DOHH2 (cell line): ENCODE results near the gene NR2C2.

Experiments
- H3F3A ChIP-seq: fragments of 200-600 bp; sonication (generic), shearing (Covaris generic); 2 replicates; pipeline ENCODE4 v1.6.0; 2016; ENCODE audit warnings: antibody characterized with exemption, mild to moderate bottlenecking; ENCODE audit not compliant: control insufficient read depth, insufficient read depth
- H3K27ac ChIP-seq: fragments of 200-600 bp; sonication (generic); 2 replicates; pipeline ENCODE4 v1.5.1; 2014; ENCODE audit warnings: low read depth, mild to moderate bottlenecking, low read length, moderate library complexity
- H3K27me3 ChIP-seq: fragments of 200-600 bp; sonication (generic); 2 replicates; pipeline ENCODE4 v1.6.1; 2014; ENCODE audit warnings: mild to moderate bottlenecking, low read length, mixed read lengths; ENCODE audit not compliant: control insufficient read depth
- H3K36me3 ChIP-seq: fragments of 200-600 bp; sonication (generic); 2 replicates; pipeline ENCODE4 v1.6.1; 2014; ENCODE audit warnings: mild to moderate bottlenecking, low read length, moderate library complexity, mixed read lengths; ENCODE audit not compliant: control insufficient read depth
- H3K4me1 ChIP-seq: fragments of 200-600 bp; sonication (generic); 2 replicates; pipeline ENCODE4 v1.6.1; 2014; ENCODE audit warnings: mild to moderate bottlenecking, low read length, mixed read lengths; ENCODE audit not compliant: control insufficient read depth
- H3K4me2 ChIP-seq: fragments of 200-600 bp; sonication (generic); 2 replicates; pipeline ENCODE4 v1.6.0; 2014; ENCODE audit warnings: mild to moderate bottlenecking, low read length, moderate library complexity
- H3K4me3 ChIP-seq: fragments of 200-600 bp; sonication (generic); 2 replicates; pipeline ENCODE4 v1.5.1; 2014; ENCODE audit warnings: mild to moderate bottlenecking, low read length, mixed read lengths
- H3K79me2 ChIP-seq: fragments of 200-600 bp; sonication (generic); 2 replicates; pipeline ENCODE4 v1.6.1; 2014; ENCODE audit warnings: mild to moderate bottlenecking, low read length, mixed read lengths; ENCODE audit not compliant: control insufficient read depth
- H3K9me2 ChIP-seq: fragments of 200-600 bp; sonication (generic); replicated peaks from 2 replicates; pipeline ENCODE4 v1.6.1; 2014; ENCODE audit warnings: mild to moderate bottlenecking, low read length, mixed read lengths; ENCODE audit not compliant: control insufficient read depth
- H3K9me3 ChIP-seq: fragments of 200-600 bp; sonication (generic); 2 replicates; pipeline ENCODE4 v1.6.1; 2014; ENCODE audit warnings: antibody characterized with exemption, low read length, mixed read lengths; ENCODE audit not compliant: control insufficient read depth, insufficient read depth
- H4K20me1 ChIP-seq: fragments of 200-600 bp; sonication (generic); 2 replicates; pipeline ENCODE4 v1.6.0; 2014; ENCODE audit warnings: low read depth, mild to moderate bottlenecking, antibody characterized with exemption, low read length, moderate library complexity; ENCODE audit not compliant: control insufficient read depth, insufficient read depth
- CTCF ChIP-seq: fragments of 200-600 bp; sonication (generic); IDR thresholded peaks from one replicate; pipeline ENCODE4 v1.5.1; 2014; ENCODE audit warnings: antibody characterized with exemption, mild to moderate bottlenecking, low read depth, low read length; ENCODE audit not compliant: poor library complexity, severe bottlenecking
- EZH2phosphoT487 ChIP-seq: fragments of 200-600 bp; sonication (generic); IDR thresholded peaks from 2 replicates; pipeline ENCODE4 v1.6.1; 2017; ENCODE audit warnings: borderline replicate concordance, mild to moderate bottlenecking, antibody characterized with exemption, low read length, moderate library complexity, mixed read lengths

NR2C2 gene

GRCh38 chr3:14990780-14991148 is 43.4 kb downstream of the NR2C2 start:
- Histone ChIP-seq H3K4me3 (no peak overlapping the region), H3K27ac (no peak overlapping the region), H3K4me1 (peaks cover 18% of the 10 kb centered on the region), H3K27me3 (no peaks in the 10 kb centered on the region), H3K36me3 (no peaks in the 10 kb centered on the region), H3K9me2 (no peaks in the 10 kb centered on the region), H4K20me1 (no peaks in the 10 kb centered on the region), H3K79me2 (peaks cover 38% of the 10 kb centered on the region), H3K4me2 (no peak overlapping the region), H3K9me3 (no peaks in the 10 kb centered on the region), H3F3A (no peaks in the 10 kb centered on the region)
- TF ChIP-seq CTCF (no peak), EZH2phosphoT487 (no peak)

- Histone ChIP-seq H3K27me3 (no peaks in the 10 kb centered on the region), H3K79me2 (peaks cover 40% of the 10 kb centered on the region), H4K20me1 (no peaks in the 10 kb centered on the region), H3K4me2 (no peak overlapping the region), H3F3A (no peaks in the 10 kb centered on the region), H3K27ac (no peak overlapping the region), H3K36me3 (no peaks in the 10 kb centered on the region), H3K9me2 (no peaks in the 10 kb centered on the region), H3K4me3 (no peak overlapping the region), H3K9me3 (no peaks in the 10 kb centered on the region), H3K4me1 (peaks cover 18% of the 10 kb centered on the region)
- TF ChIP-seq EZH2phosphoT487, result no peak
- no peak for TF ChIP-seq CTCF
Measured at GRCh38 chr3:14991151-14991742, 43.9 kb downstream of the NR2C2 start.

- Histone ChIP-seq H3F3A (no peaks in the 10 kb centered on the region), H3K27me3 (no peaks in the 10 kb centered on the region), H3K4me3 (no peak overlapping the region), H3K4me1 (peaks cover 18% of the 10 kb centered on the region), H3K27ac (no peak overlapping the region), H3K9me3 (no peaks in the 10 kb centered on the region), H3K36me3 (no peaks in the 10 kb centered on the region), H4K20me1 (no peaks in the 10 kb centered on the region), H3K79me2 (peaks cover 43% of the 10 kb centered on the region), H3K9me2 (no peaks in the 10 kb centered on the region), H3K4me2 (no peak overlapping the region)
- no peak for TF ChIP-seq EZH2phosphoT487
- TF ChIP-seq CTCF, result no peak
Measured at GRCh38 chr3:14991818-14992612, 44.6 kb downstream of the NR2C2 start.
